Measurements from ENCODE around the gene ANKLE2.
A peak's percentile ranks its signal among the peaks of the same experiment; 100 is the strongest.
"Not testable (repeated sequence)": the region's sequence is repeated elsewhere in the genome, so short reads cannot be mapped to it uniquely, and the experiment has no call there.

The ANKLE2 gene

GRCh38 chr12:132761032-132761920 is at the start of gene ANKLE2:
TSS of gene ANKLE2 (minus strand) at chr12:132761832. CDS start at chr12:132761798, 34 bp downstream.
- FAIRE-seq (no peak), DNase-seq (ENCODE audit: insufficient read length, low spot score) (peak; percentile 56)

DNA sequence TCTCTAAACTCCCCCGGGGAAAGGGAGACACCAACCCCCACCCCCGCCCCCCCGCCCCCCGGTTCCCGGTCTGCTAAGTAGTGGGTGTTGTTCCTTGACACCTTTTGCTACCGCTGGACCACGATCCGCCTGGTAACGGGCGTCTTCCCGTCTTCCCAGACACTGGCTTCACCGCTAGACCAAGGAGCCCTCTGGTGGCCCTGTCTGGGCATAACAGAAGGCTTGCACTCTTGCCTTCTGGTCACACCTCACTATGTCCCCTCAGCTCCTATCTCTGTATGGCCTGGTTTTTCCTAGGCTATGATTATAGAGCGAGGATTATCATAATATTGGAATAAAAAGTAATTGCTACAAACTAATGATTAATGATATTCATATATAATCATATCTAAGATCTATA is 47.8 kb upstream of the ANKLE2 start:
- FAIRE-seq; DNase-seq (ENCODE audit: insufficient read length, low spot score): not testable (repeated sequence)

DNA sequence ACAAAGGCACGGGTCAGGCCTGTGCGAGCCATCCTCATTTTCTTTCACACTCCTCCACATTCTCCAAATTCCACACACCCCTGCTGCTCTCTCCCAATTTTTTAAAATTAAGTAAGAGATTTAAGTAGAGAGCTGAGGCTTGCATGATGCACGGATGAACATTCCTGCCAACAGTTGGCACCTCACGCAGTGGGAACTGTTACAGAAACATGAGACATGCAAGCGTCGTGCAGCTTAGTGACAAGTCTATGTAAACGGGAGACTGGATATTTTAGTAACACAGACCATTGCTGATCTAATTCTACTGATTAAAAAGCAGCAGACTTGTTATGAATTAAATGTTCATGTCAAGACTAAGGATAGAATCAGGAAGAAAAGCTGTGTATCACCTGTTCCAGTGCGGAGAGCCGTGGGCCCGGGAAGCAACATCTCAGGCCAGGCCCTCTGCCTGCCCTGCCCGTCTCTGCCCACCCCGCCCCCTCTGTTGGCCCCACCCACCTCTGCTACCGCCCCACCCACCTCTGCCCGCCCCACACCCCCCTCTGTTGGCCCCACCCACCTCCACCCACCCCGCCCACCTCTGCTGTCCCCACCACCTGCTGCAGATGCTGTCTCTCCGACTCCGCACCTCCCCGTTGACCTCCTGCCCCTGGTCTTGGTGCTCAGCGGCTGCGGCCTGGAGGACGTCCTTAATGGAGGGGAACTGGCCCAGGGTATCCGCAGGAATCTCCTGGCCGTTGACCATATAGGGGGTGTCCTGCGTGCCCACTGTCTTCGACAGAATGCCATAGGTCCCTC is 45.9 kb upstream of the ANKLE2 start:
- FAIRE-seq (no peak), DNase-seq (ENCODE audit: insufficient read length, low spot score) (no peak)

GRCh38 chr12:132806857-132807256 is 45.2 kb upstream of the ANKLE2 start:
- no peak for DNase-seq (ENCODE audit: insufficient read length, low spot score)
- FAIRE-seq, result no peak

DNA sequence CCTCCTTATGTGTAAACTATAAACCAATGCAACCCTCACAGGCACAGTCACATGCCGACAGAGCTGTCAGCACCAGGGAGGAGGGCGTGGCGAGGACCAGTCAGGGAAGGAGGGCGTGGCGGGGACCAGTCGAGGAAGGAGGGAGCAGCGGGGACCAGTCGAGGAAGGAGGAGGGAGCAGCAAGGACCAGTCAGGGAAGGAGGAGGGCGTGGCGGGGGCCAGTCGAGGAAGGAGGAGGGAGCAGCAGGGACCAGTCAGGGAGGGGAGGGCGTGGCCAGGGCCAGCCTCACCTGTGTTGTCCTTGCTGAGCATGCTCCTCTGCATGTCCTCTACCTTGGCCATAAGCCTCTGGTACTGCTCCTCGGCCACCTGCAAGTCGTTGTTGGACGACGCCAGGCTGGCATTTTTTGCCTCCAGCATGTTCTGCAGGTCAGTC is 42.8 kb upstream of the ANKLE2 start:
- DNase-seq (ENCODE audit: insufficient read length, low spot score), result no peak

DNA sequence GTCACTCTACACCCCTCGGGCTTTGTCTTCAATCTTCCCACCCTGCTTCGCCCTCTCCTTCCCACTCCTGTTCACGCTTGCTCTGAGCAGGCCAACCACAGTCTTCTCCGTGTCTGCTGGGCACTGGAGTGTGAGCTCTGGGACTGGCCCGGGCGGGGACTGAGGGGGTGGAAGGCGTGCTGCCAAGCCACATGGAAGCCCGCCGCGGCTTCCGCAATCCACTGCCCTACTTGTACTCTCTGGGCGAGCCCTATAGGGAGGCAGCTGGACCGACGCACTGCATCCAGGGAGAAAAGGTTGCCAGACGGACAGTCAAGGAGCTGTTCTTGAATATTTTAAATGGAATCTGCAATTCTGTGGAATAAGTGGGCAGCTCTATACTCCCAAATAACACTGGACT is 42.3 kb upstream of the ANKLE2 start:
- no peak for DNase-seq (ENCODE audit: insufficient read length, low spot score)
- FAIRE-seq, result no peak

More for the DNA sequence above, 42.8 kb upstream of the ANKLE2 start:
- no peak for FAIRE-seq

DNA sequence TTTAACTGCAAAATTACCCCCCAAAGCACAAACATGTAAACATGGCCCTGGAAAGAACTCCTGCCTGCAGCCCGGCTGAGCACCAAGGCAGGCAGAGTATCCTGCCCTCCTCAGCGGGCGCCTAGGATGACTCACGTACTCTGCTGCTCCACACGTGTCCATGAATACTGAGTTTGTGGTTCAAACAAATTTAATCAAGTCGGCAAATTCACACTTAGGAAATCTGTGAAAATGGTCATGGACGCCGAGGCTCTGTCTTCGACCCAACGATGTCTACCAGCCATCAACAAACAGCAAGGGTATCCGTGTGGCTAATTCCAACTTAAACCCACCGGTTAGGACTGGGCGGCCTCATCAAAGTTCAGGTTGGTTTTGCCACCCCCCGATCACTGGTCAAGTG is 41.5 kb upstream of the ANKLE2 start:
- DNase-seq (ENCODE audit: insufficient read length, low spot score) (no peak), FAIRE-seq (no peak)

DNA sequence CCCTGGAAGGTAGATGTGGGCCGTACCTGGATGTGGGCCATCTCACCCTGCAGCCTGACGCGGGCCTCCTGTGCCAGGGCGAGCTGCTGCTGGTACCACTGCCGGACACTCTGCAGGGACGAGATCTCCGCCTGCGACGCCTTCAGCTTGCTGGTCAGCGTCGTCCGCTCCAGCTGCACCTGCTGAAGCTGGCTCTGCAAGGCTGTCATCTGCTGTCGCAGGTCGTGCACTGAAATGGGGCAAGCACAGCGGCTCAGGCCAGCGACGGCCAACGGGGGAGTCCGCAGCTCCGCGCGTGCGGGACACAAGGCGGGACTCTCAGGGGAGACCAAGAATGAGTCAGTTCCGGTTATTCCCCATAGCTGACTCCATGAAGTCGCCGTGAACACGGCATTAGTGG is 40.1 kb upstream of the ANKLE2 start:
- FAIRE-seq, result no peak

GRCh38 chr12:132798836-132799235 is 37.2 kb upstream of the ANKLE2 start:
- no peak for FAIRE-seq
- DNase-seq (ENCODE audit: insufficient read length, low spot score), result no peak

More for the DNA sequence above, 40.1 kb upstream of the ANKLE2 start:
- no peak for DNase-seq (ENCODE audit: insufficient read length, low spot score)

DNA sequence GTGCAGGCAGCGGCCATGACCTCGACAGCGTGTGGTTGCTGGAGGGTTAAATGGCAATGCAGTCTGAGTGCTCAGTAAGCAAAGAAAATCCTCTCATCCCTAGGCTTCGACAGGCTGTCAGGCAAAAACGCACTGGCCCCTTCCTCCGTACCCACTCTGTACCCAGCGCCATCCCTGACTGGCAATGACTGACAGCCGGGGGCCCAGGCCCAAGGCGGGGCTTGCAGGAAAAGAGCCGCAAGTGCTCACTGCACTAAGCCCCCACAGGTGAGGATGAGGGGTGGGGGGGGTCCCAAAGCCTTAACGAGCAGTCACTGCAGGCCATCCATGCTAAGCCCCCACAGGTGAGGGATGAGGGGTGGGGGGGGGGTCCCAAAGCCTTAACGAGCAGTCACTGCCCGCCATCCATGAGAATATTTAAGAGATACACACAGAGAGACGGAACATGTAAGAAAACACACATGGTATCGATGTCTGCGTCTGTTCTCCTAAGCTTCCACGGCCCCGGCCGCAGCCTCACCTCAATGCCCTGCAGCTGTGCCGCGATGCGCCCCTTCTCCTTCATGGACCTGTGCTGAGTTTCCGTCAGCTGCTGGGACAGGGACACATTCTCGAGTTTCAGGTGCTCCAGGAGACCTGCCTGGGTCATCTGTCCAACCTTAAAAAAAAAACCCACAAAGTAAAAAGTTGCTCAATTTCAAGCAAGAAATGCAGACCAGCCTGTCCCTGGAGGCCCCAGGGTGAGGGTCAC is 36.4 kb upstream of the ANKLE2 start:
- DNase-seq (ENCODE audit: insufficient read length, low spot score) (no peak), FAIRE-seq (no peak)

DNA sequence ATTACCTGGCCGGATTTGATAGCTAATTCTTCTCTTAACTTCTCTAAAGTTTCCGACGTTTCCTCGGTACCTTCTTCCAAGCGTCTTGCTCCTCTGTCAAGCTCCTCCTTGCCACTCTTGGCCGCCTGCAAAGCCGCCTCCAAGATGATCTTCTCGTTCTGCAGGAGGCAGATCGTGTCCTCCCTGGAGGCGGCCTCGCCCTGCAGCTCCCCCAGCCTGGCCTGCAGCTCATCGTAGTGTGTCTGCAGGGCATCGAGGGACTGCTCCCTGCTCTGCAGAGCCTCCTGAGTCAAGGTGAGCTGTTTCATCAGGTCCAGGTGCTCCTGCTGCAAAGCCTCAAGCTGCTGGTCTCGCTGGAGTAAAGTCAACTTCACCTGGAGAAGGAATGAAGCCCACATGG is 34.2 kb upstream of the ANKLE2 start:
- no peak for DNase-seq (ENCODE audit: insufficient read length, low spot score)
- FAIRE-seq, result no peak

GRCh38 chr12:132791940-132792339 is 30.3 kb upstream of the ANKLE2 start:
- FAIRE-seq, result not testable (repeated sequence)

DNA sequence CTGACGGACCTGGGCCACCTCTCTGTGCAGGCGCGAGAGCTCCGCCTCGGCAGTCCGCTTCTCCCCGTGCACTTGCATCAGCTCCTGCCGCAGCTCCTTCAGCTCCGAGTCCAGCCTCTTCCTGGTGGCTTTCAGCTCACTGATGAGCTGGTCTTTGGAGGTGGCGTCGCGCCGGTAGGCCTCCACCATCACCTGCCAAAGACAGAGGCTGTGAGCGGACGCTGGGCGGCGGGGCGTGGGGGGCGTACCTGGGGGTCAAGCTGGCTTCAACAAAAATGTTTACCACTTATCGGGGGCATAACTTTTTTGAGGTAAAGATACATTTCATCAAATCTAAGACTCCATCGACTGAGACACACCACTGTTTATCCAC is 27.5 kb upstream of the ANKLE2 start:
- FAIRE-seq (no peak), DNase-seq (ENCODE audit: insufficient read length, low spot score) (no peak)

More at GRCh38 chr12:132791940-132792339, 30.3 kb upstream of the ANKLE2 start:
- DNase-seq (ENCODE audit: insufficient read length, low spot score), result not testable (repeated sequence)

DNA sequence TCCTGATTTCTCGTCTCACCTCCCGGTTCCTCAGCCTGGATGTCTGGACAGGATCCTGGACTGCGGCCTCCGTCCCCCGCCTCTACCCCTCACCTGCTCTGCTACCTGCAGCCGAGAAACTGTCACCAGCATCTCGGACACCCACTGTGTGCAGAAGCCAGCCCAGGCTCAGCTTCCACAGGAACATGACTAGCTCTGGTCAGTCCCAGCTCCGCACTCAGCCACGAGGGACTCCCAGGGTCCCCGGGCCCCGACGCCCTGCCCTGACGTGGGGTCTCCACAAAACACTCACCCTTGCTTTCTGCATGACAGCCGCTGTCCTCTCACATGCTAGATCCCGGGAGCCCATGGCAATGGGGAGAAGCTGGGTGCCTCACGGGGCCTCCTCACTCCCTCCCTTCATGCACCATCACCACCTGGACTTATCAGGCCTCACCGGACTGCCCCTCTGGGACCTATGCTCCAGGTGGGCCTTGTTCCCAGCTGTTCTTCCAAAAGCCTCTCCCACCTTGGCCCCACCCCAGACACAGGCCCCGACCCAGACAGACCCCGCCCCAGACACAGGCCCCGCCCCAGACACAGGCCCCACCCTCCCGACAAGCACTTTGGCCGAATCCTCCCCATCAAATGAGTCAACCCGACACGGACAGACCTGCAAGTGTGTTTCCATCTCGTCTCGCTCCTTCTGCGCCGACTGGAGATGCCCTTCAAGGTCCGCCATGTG is 26.9 kb upstream of the ANKLE2 start:
- FAIRE-seq, result no peak

GRCh38 chr12:132787877-132788276 is 26.2 kb upstream of the ANKLE2 start:
- no peak for DNase-seq (ENCODE audit: insufficient read length, low spot score)

More for the DNA sequence above, 26.9 kb upstream of the ANKLE2 start:
- DNase-seq (ENCODE audit: insufficient read length, low spot score), result no peak

DNA sequence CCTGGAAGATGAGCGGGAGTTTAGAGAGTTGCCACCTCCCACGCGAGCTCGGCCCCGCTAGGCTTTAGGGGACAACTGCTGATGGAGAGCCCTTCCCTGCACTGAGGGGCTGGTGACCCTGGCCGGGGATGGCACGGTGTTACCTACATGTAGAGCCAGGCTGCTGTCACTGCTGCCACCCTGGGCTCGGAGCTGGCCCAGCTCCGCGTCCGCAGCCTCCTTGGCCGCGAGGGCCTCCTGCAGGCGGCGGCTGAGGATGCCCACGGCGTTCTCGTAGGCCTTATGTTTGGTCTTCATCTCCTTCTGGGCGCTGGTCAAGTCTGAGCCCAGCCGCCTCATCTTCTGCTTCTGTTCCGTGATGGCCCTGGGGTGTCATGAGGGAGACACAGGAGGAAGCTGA is 24.6 kb upstream of the ANKLE2 start:
- DNase-seq (ENCODE audit: insufficient read length, low spot score), result no peak
- FAIRE-seq, result no peak

More at GRCh38 chr12:132787877-132788276, 26.2 kb upstream of the ANKLE2 start:
- FAIRE-seq, result no peak

DNA sequence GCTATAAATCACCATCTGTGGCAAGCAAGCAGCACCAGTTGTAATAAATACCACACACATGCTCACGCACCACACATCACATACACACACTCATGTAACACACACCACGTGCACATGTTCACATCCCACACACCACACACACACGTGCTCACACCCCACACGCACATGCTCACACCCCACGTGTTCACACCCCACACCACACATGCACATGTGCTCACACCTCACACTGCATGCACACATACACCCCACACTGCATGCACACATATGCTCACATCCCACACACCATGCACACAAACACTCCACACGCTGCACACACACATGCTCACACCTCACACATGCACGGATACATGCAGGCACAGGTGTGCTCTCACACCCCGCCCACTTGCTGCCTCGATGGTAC is 22.9 kb upstream of the ANKLE2 start:
- FAIRE-seq, result no peak
- DNase-seq (ENCODE audit: insufficient read length, low spot score), result no peak

DNA sequence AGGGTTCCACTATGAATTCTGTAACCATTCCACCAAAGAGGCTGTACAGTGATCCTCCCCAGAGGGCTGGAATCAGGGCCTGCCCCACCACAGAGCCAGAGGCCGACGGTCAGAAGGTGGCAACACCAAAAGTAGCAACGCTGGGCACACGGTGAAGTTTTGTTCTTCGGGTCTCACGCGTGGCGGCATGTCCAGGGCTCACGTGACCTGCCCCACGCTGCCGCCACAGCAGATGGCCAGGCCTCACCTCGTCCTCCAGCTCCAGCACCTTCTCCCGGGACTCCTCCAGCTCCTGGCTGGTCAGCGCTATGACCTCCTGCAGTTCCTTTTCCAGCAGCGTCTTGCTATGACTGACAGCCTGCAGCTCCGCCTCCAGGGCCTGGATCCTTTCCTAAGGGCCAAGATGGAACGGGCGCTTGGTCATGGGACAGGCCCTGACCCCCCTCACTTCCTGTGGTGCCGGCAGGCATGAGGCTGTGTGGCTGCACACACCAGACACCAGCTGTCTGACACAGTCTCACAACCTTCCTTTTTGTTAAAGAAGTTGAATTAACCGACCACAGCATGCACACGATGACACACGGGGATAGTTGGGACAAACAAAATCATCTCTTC is 22.4 kb upstream of the ANKLE2 start:
- FAIRE-seq (no peak), DNase-seq (ENCODE audit: insufficient read length, low spot score) (no peak)

DNA sequence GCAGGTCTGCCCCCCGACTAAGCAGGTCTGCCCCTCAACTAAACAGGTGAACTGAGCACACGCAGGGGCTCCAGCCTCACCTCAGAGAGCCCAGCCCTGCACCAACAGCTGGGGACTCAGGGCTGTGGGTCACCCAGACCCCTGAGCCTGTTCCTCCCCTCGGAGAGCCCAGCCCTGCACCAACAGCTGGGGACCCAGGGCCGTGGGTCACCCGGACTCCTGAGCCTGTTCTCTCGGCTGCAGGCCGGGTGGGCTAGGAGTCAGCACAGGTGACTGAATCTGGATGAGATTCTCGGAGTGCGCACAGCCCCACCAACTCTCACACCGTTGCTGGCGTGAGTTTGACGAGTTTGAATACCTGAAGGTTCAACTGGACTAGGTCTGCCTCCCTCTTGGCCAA is 20.3 kb upstream of the ANKLE2 start:
- DNase-seq (ENCODE audit: insufficient read length, low spot score) (no peak), FAIRE-seq (no peak)

Data from GM19239 (cell line).